GM23248 (cell line): ENCODE results near the gene ADAMTS18.
"Not testable (repeated sequence)": the region's sequence is repeated elsewhere in the genome, so short reads cannot be mapped to it uniquely, and the experiment has no call there.

Experiments used
- EZH2 ChIP-seq: fragments of 200-600 bp; sonication (generic); IDR thresholded peaks from 2 replicates; pipeline ENCODE4 v1.6.1; 2018; ENCODE audit warnings: antibody characterized with exemption, mild to moderate bottlenecking; ENCODE audit not compliant: insufficient read depth, poor library complexity, severe bottlenecking
- EZH2phosphoT487 ChIP-seq: fragments of 200-600 bp; sonication (generic); IDR thresholded peaks from 2 replicates; pipeline ENCODE4 v1.6.1; 2018; ENCODE audit warnings: antibody characterized with exemption, moderate library complexity, mild to moderate bottlenecking, low read depth; ENCODE audit not compliant: insufficient read depth

GRCh38 chr16:77266185-77266584 lies 168.6 kb downstream of the ADAMTS18 start:
- not testable (repeated sequence) for TF ChIP-seq EZH2, EZH2phosphoT487
